ENCODE data around the gene UTP20.

DNA sequence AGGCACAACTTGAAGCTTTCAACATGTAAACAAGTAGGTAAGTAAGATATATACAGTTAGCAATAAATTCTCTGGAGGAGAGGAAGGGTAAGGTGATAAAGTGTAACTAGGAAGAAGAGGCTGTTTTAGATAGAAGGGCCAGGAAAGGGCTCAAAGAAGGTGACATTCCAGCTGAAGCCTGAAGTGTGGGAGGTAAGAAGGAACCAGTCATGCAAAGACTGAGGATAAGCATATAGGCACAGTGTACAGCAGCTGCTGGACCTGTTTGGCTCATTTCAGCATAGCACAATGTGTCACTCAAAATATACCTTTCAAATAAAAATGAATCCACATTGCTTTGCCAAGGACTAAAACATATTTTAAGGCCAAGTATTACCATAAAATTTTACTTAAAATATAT is 156.2 kb downstream of the UTP20 start:
- TF ChIP-seq, protein P1, sequence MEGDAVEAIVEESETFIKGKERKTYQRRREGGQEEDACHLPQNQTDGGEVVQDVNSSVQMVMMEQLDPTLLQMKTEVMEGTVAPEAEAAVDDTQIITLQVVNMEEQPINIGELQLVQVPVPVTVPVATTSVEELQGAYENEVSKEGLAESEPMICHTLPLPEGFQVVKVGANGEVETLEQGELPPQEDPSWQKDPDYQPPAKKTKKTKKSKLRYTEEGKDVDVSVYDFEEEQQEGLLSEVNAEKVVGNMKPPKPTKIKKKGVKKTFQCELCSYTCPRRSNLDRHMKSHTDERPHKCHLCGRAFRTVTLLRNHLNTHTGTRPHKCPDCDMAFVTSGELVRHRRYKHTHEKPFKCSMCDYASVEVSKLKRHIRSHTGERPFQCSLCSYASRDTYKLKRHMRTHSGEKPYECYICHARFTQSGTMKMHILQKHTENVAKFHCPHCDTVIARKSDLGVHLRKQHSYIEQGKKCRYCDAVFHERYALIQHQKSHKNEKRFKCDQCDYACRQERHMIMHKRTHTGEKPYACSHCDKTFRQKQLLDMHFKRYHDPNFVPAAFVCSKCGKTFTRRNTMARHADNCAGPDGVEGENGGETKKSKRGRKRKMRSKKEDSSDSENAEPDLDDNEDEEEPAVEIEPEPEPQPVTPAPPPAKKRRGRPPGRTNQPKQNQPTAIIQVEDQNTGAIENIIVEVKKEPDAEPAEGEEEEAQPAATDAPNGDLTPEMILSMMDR (IDR thresholded peaks at IDR 0.05), result no peak
- TF ChIP-seq POLR2A (IDR thresholded peaks at IDR 0.05) (no peak), POLR2AphosphoS5 (IDR thresholded peaks at IDR 0.05) (no peak), EP300 (IDR thresholded peaks at IDR 0.05) (no peak)
